ENCODE measurements around the gene SYT14. TPM values are rescaled to one million over a fixed set of nuclear protein-coding genes. Genes with fewer than 3 reads are reported as not detected.
"Not testable (repeated sequence)": the region's sequence is repeated elsewhere in the genome, so short reads cannot be mapped to it uniquely, and the experiment has no call there.

SYT14 gene
- total RNA-seq, 1 experiment from 2014 or later, result 3.1 TPM

DNA sequence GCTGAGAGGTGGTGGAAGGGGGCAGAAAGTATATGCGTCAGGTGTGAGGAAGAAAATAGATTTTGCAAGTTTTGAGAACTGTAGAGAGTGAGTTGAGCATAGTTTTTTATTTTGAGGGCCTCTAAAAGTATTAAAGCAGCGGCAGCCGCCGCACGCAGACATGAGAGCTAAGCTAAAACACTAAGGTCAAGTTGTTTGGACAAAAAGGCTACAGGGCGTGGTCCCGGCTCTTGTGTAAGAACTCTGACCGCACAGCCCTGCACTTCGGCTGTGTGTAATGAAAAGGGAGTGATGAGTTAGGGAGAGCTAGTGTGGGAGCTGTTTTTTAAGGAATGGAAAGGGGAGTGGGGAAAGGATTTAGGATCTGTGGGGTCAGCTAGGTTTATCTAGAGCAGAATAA, 174.9 kb downstream of the SYT14 start:
- DNase-seq (ENCODE audit: low spot score), result not testable (repeated sequence)

DNA sequence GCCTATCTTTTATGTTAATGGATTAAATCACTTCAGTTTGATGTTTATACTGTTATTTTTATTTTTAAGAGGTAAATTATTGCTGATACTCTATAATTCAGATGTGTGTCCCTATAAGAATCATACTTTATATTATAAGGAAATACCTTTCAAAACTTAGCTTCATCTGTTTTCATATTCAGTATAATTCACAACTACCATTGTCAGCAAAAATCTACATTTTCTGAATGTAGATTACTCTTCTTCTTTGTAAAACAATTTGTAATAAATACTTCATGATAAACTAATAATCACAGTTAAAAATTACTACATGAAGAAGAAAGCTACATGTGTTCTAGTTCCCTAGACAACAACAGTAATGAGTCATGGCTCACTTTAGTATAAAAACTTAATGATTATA, 179.2 kb downstream of the SYT14 start:
- DNase-seq (ENCODE audit: low spot score), result no peak

DNA sequence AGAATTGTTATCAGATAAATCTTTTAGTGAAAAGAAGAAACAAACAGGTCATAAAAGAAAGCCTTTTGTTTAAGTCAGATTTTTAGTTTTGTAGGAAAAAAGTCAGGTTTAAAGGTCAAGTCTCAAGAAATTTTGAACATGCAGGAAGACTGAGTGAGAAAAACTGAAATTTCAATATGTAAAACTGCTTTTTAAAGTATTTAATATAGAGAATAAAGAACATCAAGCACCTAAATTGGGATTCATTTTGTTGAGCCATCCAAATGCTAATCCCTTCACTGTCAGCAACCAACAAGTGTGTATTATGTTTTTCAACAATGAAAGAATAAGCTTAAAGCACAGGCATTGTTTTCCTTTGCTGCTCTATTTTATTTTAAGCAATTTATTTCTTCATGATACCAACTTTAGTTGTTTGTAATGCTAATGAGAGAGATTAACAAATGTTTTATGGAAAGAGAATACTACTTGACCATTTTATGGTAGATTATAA, 179.7 kb downstream of the SYT14 start:
- DNase-seq (ENCODE audit: low spot score), result no peak

DNA sequence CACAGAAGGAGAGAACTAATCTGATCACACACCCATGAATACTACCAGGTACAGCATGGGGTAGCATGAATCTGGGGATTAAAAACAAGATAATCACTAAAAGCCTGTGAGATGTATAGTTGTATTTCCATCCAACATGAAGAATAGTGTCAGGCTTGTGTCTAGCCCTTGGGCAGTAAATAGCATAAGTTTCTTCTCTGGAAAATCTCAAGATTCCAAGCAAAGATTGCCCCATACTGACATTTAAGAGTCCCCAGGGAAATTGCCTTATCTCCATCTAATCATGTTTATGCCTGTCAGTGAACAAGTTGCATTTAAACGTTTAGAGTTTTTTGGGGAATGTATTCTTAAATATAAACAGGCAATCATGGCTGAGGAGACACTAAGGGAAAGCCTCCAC, 185.4 kb downstream of the SYT14 start:
- DNase-seq (ENCODE audit: low spot score), result no peak

DNA sequence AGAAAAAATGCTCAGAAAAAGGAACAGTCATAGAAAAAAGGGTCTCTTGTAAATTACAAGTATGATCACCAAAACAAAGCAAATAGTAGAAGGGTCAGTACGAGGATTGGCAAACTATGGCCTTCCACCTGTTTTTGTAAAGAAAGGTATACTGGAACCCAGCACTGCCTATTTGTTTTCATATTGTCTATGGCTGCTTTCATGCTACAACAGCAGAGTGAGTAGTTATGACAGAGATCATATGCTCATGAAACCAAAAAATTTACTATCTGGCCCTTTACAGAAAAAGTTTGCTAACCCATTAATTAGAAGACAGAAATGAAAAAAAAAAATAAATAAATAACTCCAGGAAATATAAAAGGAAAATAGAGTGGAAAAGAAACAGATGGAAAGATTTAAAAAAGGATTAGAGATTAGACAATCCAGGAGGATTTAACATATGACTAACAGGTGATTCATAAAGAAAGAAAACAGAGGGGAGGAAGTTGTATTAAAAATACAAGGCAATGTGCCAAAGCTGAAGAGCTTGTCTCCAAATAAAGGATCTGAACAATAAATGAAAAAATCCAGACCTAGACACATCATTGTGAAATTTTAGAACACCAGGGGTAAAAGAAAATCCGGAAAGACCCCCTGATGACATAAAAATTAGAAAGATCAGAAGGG, 186.0 kb downstream of the SYT14 start:
- DNase-seq (ENCODE audit: low spot score), result peak; percentile 20

DNA sequence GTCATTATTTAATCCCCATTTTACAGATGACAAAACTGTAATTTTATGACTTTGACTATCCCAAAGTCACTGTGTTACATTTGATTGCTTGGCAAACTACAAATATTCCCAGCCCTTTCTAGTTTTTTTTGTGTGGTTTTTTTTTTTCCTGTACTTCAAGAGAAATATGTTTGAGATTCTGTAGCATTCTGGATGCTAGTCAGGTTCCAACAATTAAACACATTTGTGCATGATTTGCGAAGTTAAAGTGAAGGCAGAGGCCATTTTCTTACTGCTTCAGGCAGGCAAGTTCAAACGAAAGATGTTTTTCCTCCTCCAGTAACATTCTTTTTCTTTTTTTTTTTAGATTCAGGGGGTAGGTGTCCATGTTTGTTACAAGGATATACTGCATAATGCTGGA, 186.7 kb downstream of the SYT14 start:
- no peak for DNase-seq (ENCODE audit: low spot score)

DNA sequence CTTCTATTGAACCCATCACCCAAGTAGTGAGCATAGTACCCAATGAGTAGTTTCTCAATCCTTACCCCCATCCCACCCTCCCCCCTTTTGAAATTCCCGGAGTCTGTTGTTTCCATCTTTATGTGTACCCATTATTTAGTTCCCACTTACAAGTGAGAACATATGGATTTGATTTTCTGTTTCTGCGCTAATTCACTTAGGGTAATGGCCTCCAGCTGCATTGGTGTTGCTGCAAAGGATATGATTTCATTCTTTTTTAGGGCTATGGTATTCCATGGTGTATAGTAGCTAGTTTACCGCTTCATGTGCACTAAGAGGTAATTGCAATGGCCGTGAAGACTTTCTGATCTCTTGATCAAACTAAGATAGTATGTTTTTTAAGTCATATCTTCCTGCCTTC, 187.1 kb downstream of the SYT14 start:
- DNase-seq (ENCODE audit: low spot score), result no peak

DNA sequence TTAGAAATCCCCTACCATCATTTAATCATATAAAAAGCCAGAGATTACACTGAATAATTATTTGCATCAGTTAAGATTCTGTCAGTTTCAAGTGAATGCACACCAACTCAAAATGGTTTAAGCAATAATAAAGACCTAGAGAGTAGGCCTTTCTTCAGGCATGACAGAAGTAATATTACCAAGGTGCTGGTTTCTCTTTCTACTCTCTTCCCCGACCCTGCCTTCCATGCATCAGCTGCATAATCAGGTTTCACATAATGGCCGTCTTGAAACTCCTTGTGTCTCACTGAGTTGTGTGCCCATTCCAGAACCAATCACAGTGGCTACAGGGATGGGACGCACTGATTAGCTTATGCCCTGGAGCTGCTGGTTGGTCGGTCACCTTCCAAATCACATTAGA, 191.1 kb downstream of the SYT14 start:
- no peak for DNase-seq (ENCODE audit: low spot score)

DNA sequence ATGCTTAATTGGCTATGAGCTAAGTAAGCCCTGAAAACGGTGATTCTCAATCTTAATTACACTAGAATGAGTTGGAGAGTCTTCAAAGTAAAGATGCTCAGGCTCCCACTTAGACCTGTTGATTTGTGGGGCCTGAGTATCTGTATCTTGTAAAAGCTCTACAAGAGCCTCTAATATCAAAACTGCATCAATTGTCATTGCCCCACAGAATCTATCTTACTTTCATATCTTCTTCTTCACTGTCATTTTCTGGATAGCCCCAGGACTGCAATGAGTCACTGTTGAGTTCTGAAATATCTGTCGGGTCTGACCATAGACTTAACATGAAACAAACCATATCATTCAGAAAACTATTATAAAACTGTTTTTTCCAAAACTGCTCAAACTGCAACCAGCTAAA, 191.7 kb downstream of the SYT14 start:
- no peak for DNase-seq (ENCODE audit: low spot score)

DNA sequence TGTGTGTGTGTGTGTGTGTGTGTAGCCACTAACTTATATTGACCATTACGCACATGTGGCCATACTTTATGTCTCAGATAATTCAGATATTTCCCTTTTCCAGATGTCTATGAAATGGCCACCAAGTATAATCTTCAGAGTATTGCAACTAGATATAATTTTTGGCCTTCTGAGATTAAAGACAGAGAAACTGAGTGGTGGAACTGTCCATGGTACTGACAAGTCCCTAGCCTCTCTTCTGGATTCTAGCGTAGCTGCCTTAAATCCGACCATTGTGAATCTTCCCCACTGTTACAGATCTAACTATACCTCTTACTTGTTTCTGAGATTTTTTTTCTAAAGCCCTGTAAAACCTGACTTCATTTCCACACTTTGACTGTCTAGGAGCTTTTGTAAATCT, 194.6 kb downstream of the SYT14 start:
- DNase-seq (ENCODE audit: low spot score), result peak; percentile 10

DNA sequence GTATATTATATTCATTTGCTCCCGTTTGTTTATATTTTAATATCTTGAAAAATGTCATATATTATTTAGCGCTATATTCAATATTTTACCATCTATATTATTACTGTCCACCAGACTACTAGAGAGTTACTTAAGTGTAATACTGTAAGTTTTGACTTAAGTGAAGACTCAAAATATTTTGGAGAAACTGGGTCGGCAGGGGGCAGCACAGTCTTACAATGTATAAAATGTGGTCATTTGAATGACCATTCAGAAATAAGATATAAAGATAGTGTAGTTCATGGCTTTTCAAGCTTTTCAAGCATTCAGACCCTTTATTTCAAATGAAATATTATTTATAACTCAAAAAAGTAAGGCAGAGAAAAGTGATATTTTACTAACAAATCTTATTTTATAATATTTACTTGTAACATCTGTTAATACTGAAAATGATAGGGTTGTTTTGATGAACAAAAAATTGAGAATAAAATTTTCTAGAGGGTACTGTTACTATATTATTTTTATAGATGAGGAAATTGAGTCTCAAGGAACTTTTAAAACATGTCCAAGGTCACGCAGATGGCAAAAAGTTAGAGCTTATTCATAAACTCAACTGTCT, 205.5 kb downstream of the SYT14 start:
- DNase-seq (ENCODE audit: low spot score), result peak; percentile 51

DNA sequence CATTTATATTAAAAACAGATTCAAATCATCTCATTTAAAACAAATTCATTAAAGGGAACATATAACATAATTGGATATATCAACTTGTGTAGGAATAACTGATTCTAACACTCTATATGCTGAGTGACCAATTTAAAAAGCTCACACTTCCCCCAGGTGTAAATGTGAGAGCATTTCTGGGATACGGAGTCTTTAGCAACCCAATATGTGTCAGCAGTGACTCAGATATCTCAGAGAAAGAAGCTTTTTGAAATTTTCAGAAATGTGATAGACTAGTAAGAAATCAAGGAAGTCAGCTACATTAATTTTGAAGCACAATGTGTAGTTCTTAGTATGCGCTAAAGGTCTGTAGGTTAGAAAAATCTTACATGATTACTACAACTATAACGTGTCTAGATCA, 206.7 kb downstream of the SYT14 start:
- DNase-seq (ENCODE audit: low spot score), result no peak

DNA sequence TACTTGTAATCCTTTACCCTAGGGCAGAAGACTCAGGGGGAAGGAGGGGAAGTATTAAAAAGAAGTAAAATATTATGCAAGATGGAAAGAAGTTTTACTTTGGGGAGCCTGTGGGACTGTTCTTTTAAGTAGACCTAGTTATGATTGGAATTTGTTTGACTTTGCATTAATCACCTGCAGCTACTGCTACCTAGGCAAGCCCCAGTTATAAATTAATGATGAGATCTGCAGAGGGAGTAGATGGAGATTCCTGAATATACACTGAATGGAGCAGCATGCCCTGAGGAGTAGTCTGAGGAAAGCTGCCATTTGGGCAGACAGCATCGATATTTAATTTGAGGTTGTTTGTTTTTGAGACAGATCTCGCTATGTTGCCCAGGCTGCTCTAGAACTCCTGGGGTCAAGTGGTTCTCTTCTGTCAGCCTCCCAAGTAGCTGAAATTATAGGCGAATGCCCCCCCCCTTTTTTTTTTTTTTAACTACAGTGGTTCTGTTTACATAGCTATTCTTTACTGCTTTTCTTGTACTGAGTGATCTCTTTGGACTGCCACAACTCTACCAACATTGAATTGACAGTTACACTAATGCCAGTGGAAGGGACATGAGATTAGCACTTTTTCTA, 213.1 kb downstream of the SYT14 start:
- DNase-seq (ENCODE audit: low spot score), result no peak

DNA sequence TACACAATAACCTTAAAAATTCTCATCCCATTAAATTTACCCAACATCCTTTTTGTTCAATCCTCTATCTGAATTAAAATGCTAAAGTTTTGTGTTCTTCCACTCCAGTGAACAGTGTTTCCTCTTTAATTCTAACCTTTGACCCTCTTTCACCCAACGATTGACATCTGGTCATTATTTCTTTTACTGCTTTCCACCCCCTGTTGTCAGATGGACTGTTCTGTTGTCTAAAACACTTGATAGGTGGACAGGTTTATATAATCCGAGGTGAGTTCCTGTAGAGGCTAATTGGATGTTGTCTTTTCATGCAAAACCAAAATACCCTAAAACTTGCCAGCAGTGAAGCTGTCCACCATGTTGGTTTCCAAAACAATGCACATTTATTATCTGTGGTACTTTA, 221.2 kb downstream of the SYT14 start:
- DNase-seq (ENCODE audit: low spot score), result no peak

DNA sequence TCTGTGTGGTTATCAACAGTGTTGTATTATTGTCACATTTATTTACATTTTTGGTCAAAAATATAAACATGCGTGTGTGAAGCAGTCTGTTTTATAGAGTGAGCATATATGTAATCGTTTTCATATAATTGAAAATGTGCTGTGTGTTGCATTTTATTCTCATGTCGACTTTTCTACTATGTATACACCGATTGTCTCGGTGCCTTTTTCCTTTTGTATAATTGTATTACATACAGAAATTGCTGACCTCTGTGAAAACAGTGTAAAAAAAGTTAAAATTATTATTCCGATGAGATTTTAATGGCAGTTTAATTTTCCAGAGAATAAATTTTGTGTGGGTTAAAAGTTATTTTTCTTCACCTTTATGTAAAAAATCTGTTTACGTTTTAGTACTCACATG, 232.2 kb downstream of the SYT14 start:
- DNase-seq (ENCODE audit: low spot score), result no peak

DNA sequence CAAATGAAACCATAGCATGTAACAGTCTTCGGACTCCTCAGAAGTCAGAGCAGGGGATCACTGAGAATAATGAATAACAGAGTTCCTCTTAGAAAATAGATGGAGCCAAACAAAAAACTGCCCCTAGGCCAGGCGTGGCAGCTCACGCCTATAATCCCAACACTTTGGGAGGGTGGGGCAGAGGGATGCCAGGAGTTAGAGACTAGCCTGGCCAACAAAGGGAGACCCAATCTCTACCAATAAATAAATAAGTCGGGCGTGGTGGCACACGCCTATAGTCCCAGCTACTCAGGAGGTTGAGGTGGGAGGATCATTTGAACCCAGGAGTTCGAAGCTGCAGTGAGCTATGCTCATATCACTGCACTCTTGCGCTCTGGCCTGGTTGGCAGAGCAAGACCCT, 236.1 kb downstream of the SYT14 start:
- DNase-seq (ENCODE audit: low spot score), result no peak

DNA sequence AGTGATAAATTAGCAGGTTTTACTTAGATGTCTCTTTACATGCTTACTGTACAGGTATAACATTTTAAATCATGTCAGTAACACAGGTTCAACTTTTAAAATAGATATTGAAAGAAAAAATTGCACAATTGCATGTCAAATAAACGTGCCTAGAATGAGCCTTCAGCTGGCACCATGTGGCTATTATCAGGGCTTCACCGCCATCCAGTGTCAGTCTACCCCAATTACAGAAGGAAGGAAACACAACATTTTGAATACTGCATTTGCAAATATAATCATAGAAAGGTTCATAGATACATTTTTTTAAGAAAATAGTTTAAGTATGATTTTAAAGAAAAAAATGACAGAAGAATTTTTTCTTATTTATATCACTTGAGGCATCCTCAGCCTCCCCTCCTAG, 247.0 kb downstream of the SYT14 start:
- no peak for DNase-seq (ENCODE audit: low spot score)

DNA sequence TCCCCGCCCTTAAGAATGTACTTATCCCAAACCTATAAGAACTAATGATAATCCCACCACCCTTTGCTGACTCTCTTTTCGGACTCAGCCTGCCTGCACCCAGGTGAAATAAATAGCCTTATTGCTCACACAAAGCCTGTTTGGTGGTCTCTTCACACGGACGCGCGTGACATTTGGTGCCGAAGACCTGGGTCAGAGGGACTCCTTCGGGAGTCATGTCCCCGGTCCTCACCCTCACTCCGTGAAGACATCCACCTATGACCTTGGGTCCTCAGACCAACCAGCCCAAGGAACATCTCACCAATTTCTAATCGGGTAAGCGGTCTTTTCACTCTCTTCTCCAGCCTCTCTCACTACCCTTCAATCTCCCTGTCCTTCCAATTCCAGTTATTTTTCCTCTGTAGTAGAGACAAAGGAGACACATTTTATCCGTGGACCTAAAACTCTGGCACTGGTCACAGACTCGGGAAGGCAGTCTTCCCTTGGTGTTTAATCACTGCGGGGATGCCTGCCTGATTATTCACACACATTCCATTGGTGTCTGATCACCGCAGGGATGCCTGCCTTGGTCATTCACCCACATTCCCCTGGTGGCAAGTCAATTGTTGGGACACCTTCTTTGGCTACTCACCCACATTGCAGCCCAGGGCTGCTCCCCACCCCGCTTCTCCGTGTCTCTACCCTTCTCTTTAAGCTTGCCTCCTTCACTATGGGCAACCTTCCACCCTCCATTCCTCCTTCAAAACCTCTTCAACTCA, 250.0 kb downstream of the SYT14 start:
- peak; percentile 50 for DNase-seq (ENCODE audit: low spot score)

DNA sequence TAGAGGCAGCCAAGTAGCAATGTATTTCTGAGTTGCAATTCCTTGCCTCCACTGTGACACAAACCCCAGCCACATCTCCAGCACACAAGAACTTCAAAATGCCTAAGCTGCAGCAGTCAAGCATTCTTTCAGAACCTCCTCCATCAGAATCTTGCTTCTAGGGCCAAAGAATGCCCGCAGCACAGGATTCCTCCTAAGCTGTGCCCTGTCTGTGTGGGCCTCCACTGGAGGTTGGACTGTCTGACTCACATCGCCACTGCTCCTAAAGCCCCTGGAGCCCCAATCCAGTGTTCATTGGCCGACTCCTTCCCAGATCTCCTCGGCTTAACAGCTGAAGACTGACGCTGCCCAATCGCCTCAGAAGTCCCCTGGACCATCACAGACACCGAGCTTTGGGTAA, 251.4 kb downstream of the SYT14 start:
- no peak for DNase-seq (ENCODE audit: low spot score)

DNA sequence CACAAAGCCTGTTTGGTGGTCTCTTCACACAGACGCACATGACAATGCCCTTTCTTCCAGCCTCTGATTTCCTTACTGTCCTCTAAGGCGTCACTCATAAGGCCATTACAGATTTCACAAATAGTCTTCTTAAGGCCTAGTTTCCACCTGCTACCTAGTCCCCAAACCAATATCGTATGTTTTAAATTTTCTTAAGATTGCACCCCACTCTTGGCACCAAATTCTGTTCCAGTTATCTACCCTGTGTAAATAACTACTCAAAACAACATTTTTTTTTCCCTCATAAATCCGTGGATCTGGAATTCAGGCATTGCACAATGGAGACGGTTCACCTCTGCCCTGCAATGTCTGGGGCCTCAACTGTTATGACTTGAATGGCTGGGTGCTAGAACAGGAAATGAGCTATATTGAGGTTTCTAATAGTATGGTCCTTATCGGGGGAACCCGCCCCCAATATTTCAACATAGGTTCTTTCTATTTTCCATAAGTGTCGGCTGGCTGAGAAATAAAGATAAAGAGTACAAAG, 257.7 kb downstream of the SYT14 start:
- DNase-seq (ENCODE audit: low spot score), result no peak

DNA sequence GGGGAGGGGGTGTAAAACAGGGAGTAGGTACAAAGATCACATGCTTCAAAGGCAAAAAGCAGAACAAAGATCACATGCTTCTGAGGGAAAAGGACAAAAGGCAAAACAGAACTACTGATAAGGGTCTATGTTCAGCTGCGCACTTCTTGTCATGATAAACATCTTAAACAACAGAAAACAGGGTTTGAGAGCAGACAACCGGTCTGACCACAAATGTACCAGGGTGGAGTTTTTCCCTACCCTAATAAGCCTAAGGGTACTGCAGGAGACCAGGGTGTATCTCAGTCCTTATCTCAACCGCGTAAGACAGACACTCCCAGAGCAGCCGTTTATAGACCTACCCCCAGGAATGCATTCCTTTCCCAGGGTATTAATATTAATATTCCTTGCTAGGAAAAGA, 258.2 kb downstream of the SYT14 start:
- DNase-seq (ENCODE audit: low spot score), result not testable (repeated sequence)

DNA sequence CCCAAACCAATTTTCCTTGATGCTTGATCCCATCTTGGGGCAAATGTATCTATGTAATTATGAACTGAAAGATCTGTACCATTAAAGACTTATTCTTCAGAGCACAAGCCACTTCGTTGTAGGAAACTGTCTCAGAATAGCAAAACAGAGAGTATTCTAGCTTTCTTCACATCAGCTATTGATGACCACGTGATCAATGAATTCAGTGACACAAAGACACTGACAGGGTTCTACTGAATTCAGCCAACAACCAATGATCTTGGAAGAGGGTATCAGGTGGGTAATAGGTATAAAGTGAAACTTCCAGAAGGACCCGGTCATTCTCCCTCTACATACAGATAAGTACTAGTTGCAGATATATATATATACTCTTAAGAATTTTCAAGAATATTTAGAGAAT, 260.8 kb downstream of the SYT14 start:
- DNase-seq (ENCODE audit: low spot score), result no peak

All from H4 (cell line).